NCI-H1417 (cell line): ENCODE results near the gene SPOUT1.
A peak's percentile ranks its signal among the peaks of the same experiment; 100 is the strongest.
"Not testable (repeated sequence)": the region's sequence is repeated elsewhere in the genome, so short reads cannot be mapped to it uniquely, and the experiment has no call there.

Experiments used
- DNase-seq, 3 experiments: peaks; one replicate each; lab custom pipeline; 2025; lab: John Stamatoyannopoulos, UW

Gene SPOUT1

DNA sequence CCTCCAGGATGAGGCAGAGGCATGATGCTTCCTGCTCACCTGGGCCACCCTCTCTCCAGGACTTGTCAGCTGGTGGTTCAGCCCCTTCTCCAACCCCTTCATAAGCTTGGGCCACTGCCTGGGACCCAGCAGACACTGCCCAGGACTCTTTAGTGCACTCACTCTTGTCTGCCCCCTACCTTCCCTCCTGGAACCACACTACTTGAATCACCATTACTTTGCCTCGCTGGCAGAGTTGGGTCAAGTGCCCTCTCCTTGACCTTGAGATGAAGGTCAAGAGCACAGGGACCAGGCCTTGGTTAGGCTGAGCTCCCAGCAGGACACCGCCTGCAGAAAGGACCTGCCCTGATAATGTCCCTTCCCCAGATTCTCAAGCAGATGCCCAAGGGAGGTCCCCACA, 19.8 kb downstream of the SPOUT1 start:
- no peak for DNase-seq

DNA sequence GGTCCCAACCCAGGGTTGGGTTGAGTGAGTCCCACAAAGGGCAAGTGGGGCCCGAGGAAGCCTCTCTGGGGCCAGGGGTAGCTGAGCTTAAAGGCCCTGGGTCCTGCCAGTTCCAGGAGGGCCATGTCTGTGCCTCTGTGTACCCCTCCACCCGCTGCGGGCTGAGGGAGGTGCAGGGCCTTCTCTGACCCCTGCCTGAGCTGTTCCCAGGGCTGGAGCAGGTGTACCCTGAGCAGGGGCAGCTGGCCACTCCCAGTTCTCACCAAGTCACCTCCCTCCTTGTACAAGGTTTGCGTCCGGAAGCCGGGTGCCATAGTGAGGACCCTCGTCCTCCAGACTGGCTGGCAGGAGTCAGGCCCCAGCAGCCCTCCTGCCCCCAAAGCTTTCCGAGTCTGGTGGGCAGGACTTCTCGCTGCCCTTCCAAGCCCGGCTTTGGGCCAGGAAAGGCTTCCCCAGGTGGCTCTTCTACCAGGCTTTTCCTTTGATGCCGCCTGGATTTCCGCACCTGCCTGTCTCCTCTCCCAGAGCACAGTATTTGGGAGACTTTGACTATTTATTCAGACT, 20.5 kb downstream of the SPOUT1 start:
- DNase-seq, result no peak

DNA sequence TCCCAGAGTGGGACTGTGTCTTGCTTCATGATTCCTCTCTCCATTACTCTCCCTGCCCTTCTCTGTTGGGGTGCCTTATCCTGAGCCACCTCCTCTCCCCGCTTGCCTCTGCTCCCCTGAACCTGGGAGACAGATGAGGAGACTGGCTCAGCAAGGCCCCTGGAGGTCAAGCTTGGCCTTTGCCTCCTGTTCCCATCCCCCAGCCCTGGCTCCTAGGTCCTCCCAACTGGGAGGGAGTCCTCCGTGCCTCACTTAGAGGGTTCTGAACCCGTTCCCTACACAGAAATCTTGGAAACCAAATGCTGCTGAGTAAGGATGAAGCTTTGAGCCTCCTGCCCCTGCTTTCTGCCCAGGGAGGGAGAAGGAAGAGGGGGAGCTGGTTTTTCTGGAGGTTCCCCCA, 21.1 kb downstream of the SPOUT1 start:
- DNase-seq, result no peak

DNA sequence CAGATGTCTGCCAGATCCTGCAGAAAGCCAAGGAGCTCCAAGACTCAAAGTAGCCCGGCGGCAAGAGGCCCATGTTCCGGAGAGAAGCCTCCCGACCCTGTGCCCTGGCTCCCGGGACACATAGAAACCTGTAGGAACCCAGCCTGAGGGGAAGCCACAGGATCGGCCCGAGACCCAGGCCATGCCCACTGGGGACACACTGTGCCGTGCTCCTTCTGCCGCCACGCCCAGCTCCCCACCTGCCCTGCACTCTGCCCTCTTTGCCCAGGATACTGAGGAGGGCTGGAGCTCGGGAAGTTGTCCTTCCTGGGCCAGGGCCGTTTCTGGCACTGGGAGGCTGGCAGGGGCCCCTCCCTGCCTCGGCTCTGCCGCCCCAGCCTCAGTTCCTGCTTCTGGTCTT, 21.8 kb downstream of the SPOUT1 start:
- no peak for DNase-seq

DNA sequence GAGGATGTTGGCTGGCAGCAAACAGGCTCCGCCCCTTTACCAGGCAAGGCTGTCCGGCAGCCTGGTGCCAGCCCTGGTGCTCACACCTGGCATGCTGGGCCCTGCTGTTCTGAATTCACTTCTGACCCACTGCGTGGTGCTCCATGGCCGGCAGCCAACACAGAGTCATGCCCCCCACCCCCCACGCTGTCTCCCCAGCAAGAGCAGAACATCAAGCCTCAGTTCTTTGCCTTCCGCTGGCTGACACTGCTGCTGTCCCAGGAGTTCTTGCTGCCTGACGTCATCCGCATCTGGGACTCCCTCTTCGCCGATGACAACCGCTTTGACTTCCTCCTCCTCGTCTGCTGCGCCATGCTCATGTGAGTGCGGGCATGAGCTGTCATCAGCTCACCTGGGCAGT, 23.9 kb downstream of the SPOUT1 start:
- no peak for DNase-seq

DNA sequence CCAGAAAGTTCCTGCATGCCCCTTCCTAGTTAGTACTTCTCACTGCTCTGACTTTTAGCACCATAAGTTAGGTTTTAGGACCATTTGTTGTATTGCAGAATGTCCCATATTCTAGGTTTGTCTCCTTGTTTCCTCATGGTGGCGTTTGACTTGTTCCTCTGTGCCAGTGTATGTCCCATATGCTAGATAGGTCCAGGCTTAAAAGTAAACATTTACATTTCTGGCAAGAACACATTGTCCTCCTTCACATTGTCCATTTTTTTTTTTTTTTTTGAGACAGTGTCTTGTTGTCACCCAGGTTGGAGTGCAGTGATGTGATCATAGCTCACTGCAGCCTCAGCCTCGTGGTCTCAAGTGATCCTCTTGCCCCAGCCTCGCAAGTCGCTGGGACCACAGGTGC, 27.1 kb downstream of the SPOUT1 start:
- no peak for DNase-seq

DNA sequence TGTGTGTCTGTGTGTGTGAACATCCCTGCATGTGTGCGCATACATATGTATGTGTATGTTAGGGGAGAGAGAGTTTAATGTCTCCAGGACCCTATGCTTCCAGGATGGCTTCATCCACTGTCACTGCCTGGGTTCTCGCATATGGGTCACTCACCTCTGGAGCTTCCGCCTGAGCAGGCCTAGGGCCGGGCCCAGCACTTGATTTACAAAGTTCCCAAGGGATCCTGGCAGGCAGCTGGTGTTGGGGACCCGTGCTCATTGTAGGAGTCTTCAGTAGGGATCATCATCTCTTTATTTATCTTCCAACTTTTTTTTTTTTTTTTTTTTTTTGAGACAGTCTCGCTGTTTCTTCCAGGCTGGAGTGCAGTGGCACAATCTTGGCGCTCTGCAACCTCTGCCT, 29.5 kb downstream of the SPOUT1 start:
- no peak for DNase-seq

DNA sequence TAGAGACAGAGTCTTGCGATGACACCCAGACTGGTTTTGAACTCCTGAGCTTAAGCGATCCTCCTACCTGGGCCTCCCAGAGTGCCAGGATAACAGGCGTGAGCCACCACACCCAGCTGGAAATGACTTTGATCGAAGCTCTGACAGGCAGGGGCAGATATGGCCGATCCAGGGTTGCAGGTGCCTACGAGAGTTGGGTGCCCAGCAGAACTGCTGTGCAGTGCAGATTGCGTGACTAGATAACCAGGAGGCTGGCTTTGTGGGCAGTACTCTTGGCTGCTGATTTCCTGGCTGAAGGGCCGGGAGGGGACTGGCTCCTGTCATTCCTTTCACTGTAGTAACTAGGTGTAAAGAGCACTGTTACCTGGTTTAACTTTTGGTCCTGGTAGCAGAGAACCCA, 30.7 kb downstream of the SPOUT1 start:
- DNase-seq, result no peak

DNA sequence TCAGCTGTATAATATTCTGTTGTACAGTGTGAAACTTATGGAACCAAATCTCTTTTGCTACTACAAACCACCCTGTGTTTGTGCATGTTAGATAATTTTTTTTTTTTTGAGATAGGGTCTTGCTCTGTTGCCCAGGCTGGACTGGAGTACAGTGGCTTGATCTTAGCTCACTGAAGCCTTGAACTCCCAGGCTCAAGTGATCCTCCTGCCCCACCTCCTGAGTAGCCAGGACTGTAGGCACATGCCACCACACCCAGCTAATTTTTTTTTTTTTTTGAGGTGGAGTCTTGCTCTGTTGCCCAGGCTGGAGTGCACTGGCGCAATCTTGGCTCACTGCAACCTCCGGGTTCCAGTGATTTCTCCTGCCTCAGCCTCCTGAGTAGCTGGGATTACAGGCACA, 34.6 kb downstream of the SPOUT1 start:
- not testable (repeated sequence) for DNase-seq

DNA sequence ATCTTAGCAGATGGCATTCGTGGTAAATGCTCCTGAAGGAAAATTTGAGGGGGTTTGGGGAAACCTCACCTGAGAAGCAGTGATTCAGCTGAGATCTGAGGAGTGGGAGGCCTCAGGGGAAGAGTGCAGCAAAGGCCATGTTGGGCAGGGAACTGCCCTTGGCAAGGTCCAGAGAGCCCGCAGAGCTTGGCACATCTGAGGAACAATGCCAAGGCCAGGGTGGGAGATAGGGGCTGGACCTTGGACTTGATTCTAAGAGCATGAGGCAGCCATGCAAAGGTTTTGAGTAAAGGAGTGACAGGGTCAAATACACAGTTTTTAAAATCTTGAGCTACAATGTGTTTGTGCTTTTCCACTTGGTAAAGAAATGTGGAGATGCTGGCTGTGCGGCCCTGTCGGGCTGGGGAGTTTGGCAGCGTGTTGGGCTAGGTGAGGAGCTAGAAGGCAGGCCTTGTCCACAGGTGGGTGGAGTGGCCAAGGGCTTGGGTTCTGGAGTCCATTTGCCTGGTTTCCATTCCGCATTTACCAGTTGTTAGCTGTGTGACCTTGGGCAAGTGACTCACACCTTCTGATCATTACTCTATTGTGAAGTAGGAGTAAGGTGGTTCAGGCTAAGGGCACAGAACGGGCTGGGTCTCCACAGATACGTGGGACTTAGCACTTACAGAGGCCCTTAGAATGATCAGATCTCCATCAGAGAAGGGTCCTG, 36.5 kb downstream of the SPOUT1 start:
- DNase-seq, result no peak

DNA sequence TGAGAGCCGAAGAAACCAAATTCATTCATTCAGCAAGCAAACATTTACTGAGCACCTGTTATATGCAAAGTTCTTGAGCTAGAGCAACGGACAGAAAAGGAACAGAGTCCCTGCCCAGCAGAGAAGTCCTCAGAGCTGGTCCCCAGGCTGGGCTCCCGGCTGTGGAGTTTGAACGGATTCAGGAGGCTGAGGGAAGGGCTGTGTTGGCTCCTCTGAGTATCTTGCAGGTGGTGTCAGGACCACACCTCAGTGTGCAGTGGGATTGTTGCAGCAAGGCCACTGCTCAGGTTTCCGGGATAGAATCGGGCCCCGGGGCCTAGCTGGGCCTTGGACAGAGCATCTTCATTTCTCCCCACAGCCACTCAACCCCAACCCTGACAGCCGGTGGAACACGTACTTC, 37.5 kb downstream of the SPOUT1 start:
- no peak for DNase-seq

DNA sequence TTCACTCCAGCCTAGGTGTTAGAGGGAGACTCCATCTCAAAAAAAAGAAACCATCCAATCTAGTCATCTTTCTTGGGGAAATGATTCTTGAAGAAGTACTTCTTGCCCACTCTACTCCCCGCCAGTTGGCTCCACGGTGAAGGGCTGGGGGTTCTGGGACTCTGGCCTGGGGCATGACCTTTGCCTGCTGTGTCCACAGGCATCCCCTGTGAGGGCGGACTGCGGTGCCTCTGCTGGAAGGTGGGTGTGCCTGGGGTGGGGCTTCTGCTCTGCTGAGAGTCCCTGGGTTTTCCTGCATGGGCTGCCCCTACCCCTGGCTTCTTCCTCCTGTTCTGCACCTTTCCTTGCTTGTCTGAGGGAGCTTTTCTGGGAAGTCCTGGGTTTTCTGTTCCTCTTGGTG, 39.1 kb downstream of the SPOUT1 start:
- DNase-seq, result no peak

DNA sequence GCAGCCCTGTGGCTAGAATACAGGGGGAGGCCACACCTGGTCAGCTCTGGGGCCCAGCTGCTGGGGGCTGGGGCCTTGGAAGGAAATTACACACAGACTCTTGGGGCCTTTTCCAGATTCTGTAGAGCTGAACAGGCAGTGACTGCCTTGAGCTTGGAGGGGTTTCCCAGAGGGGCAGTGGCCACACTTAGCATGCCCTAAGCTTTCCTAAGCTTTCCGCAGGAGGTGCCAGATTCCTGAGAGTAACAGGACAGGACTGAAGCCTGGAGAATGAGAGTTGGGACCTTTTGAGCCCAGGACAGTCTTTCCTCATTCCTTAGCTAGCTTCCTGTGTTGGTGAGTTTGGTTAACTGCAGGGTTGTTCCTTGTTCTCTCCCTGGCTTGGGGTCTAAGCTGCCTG, 41.1 kb downstream of the SPOUT1 start:
- no peak for DNase-seq

DNA sequence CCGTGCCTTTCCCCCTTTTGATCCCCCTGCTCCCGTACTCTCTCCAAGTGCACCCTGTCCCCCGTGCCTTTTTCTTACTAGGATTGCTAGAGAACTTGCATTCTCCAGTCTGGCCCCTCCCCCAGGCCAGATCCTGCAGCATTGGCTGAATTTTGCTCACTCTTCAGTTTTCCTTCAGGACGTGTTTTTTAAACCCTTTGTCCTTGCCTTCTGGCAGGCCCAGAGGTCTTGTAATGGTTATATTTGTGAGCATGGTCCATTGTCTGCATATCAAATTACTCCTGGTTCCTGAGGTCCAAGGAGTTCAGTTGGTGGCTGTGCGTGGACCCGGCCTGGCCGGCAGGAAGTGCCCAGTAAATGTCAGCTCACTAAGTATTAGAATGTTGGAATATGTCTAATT, 41.9 kb downstream of the SPOUT1 start:
- DNase-seq, result peak in 1 of 3 experiments; percentile 24

DNA sequence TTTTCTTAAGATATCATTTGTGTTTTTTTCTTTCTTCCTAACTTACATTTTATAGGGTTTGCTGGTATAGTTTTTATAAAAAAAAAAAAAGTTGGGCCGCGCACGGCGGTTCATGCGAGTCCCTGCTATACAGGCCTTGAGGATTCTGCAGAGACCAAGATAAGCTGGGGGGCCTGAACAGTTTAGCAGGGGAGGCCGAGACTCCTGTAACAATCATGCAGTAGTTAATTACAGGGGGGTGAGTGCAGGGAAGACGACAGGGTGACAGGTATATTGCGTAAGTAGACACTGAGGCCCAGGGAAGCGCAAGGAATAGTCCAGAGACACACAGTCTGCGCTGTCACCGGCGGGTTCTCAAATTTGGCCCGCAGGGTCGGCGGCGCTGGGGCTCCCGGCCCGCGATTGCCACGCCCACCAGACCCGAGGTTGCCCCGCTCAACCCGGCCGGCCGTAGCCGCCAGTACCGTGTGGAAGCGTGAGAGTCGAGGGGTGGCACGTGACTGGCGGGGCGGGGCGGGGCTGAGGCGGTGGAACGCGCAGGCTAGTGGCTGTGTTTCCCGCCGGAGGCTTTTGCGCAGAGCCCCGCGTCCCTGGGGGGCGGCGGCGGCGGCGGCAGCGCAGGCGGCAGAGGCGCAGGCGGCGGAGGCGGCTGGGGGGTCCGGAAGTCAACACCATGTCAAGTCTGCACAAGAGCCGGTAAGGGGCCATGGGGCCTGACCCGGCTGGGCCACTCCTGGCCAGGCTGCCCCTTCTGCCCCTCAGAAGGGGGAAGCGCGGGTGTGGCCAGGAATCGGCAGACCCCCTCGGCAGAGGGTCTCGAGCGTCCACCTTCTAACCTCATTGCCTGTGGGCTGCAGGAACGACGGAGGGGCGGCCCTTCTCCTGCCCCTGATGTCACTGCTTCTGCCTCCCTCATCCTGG, 42.7 kb downstream of the SPOUT1 start, which contains the start of gene TBC1D13:
TSS of gene TBC1D13 (plus strand) at position 573 of the 921 bp plus-strand sequence. CDS start at position 674, 101 bp downstream.
- peak; percentile 64 to 92 (median 90) for DNase-seq

DNA sequence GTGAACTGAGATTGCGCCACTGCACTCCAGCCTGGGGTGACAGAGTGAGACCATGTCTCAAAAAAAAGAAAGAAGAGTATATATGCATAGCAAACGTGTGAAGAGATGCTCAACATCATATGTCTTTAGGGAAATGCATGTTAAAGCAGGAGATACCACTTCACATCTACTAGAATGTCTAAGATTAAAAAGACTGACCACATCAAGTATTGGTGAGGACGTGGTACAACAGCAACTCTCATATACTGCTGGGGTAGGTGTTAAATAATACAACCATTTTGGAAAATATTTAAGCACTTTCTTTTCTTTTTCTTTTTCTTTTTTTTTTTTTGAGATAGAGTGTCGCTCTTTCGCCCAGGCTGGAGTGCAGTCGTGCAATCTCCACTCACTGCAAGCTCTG, 44.2 kb downstream of the SPOUT1 start:
- no peak for DNase-seq

DNA sequence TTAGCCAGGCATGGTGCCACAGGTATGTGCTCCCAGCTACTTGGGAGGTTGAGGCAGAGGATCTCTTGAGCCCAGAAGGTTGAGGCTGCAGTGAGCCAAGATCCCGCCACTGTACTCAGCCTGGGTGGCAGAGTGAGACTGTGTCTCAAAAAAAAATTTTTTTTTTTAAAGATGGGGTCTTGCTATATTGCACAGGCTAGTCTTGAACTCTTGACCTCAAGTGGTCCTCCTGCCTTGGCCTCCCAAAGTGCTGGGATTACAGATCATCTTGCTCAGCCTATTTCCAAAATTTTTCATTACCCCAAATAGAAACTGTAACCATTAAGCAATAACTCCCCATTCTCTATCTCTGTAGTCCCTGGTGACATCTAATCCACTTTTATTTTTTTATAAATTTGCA, 46.9 kb downstream of the SPOUT1 start:
- DNase-seq, result no peak

DNA sequence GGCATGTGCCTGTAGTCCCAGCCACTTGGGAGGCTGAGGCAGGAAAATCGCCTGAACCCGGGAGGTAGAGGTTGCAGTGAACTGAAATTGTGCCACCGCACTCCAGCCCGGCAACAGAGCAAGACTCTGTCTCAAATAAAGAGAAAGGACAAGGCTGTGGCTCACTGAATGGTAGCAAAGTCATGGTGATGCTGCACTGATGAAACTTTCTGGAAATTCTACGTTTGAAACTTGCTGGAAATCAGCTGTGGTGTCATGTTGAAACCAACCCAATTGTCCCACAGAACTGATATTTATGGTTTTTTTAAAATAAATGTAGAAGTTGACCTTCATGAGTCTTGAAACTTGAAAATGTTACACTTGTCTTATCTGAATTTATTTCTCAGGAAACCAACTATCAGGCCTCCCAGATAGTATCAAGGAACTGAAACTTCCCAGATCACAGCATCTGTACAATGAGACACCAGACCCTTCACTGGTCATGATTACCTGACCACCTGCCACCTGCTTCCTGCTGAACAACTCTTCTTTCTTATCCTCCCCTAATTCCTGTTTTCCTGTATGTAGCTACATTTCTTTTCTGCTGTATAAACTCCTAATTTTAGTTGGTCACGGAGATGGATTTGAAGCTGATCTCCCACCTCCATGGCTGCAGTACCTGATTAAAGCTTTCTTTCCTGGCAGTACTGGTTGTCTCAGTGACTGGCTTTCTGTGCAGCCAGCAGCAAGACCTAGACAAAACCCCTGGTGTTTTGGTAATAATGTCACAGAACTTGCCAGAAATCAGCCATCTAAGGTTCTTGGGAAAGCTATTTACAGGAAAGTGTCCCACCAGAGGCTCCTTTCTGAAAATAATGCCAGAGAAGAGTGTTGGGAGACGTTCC, 48.2 kb downstream of the SPOUT1 start:
- no peak for DNase-seq

DNA sequence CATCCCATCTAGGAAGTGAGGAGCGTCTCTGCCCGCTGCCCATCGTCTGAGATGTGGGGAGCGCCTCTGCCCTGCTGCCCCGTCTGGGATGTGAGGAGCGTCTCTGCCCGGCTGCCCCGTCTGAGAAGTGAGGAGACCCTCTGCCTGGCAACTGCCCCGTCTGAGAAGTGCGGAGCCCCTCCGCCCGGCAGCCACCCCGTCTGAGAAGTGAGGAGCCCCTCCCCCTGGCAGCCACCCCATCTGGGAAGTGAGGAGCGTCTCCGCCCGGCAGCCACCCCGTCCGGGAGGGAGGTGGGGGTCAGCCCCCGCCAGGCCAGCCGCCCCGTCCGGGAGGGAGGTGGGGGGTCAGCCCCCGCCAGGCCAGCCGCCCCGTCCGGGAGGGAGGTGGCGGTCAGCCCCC, 49.5 kb downstream of the SPOUT1 start:
- DNase-seq, result not testable (repeated sequence)

DNA sequence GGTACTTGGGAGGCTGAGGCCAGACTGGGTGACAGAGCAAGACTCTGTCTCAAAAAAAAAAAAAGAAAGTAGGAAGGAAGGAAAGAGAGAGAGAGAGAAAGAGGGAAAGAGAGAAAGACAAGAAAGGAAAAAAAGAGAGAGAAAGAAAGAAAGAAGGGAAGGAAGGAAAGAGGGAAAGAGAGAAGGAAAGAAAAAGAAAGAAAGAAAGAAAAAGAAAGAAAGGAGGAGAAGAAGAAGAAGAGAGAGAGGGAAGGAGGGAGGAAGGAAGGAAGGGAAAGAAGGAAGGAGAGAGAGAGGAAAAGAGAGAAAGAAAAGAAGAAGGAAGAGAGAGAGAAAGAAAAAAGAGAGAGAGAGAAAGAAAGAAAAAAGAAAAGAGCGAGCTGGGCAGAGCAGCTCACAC, 54.8 kb downstream of the SPOUT1 start:
- no peak for DNase-seq

DNA sequence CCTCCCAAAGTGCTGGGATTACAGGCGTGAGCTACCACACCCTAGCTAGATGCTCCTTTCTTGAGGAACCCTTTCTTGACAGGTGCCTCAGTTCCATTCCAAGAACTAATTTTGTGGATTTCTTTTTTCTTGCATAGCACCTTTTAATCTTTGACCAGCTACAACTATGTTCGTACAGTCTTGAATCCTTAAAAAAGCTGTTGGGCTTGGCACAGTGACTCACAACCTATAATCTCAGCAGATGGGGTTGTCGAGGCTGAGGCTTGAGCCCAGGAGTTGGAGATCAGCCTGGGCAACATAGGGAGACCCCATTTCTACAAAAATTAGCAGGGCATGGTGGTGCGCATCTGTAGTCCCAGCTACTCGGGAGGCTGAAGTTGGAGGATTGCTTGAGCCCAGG, 56.5 kb downstream of the SPOUT1 start:
- DNase-seq, result no peak
